ENCODE data around the gene SUCLG2.

- TF ChIP-seq CTCF (optimal IDR thresholded peaks at IDR 0.05 in 1 of 3, IDR thresholded peaks at IDR 0.05 in 1 of 3, conservative IDR thresholded peaks at IDR 0.05 in 1 of 3; ENCODE audit: extremely low read depth in 1 of 3, insufficient read depth in 2 of 3, low read length in 3 of 3) (no peak), EZH2 (IDR thresholded peaks at IDR 0.05; ENCODE audit: low read length) (no peak)
Observed at GRCh38 chr3:67699882-67700281, 45.5 kb upstream of the SUCLG2 start.
